ENCODE measurements around the gene LMO2. TPM values are rescaled to one million over a fixed set of nuclear protein-coding genes. Genes with fewer than 3 reads are reported as not detected.

LMO2 gene
- total RNA-seq, 2 donors from 2014 or later, result 4.6 to 13.1 TPM

- H3K27ac ChIP-seq, result no peak overlapping the region
- H3K4me1 ChIP-seq, result no peaks in the 10 kb centered on the region
- no peaks in the 10 kb centered on the region for H3K27me3 ChIP-seq
- H3K36me3 ChIP-seq, result no peaks in the 10 kb centered on the region
- no peak overlapping the region for H3K4me3 ChIP-seq
- no peaks in the 10 kb centered on the region for H3K9me3 ChIP-seq
- no peak for DNase-seq (ENCODE audit: low spot score)
- peak in 1 of 2 donors; percentile 34 for TF ChIP-seq CTCF (IDR thresholded peaks at IDR 0.05)
These were observed 56.6 kb downstream of the LMO2 start for GRCh38 chr11:33835143-33835878.

GRCh38 chr11:33832676-33833075 lies 59.2 kb downstream of the LMO2 start:
- no peak for DNase-seq (ENCODE audit: low spot score)
- peaks cover 0 to 7% of the 10 kb centered on the region in 2 donors for H3K27me3 ChIP-seq
- H3K4me3 ChIP-seq, result no peak overlapping the region
- H3K27ac ChIP-seq, result no peak overlapping the region
- TF ChIP-seq CTCF (IDR thresholded peaks at IDR 0.05), result no peak
- H3K9me3 ChIP-seq, result no peaks in the 10 kb centered on the region
- peaks cover 0 to 10% of the 10 kb centered on the region in 2 donors for H3K4me1 ChIP-seq
- no peaks in the 10 kb centered on the region for H3K36me3 ChIP-seq

- Histone ChIP-seq H3K4me1 (peaks cover 0 to 10% of the 10 kb centered on the region in 2 donors), H3K27ac (no peak overlapping the region), H3K27me3 (peaks cover 0 to 7% of the 10 kb centered on the region in 2 donors), H3K36me3 (no peaks in the 10 kb centered on the region), H3K4me3 (no peak overlapping the region), H3K9me3 (no peaks in the 10 kb centered on the region)
- DNase-seq (ENCODE audit: low spot score), result no peak
- TF ChIP-seq CTCF (IDR thresholded peaks at IDR 0.05), result no peak
These were observed 60.8 kb downstream of the LMO2 start for GRCh38 chr11:33830903-33831648.

- Histone ChIP-seq H3K27ac (no peak overlapping the region), H3K27me3 (peaks cover 0 to 7% of the 10 kb centered on the region in 2 donors)
These were observed 62.3 kb downstream of the LMO2 start for GRCh38 chr11:33829430-33830141.

More at GRCh38 chr11:33829430-33830141, 62.3 kb downstream of the LMO2 start:
- Histone ChIP-seq H3K4me1 (peaks cover 0 to 10% of the 10 kb centered on the region in 2 donors), H3K9me3 (no peaks in the 10 kb centered on the region), H3K36me3 (no peaks in the 10 kb centered on the region), H3K4me3 (peak overlapping the region; percentile 31 to 57)
- peak; percentile 69 for DNase-seq (ENCODE audit: low spot score)
- peak; percentile 73 to 81 for TF ChIP-seq CTCF (IDR thresholded peaks at IDR 0.05)
